ENCODE data around the gene APC2. TPM values are rescaled to one million over a fixed set of nuclear protein-coding genes. Genes with fewer than 3 reads are reported as not detected.

APC2 gene
- total RNA-seq, 1 experiment from 2014 or later, result 1.6 TPM

DNA sequence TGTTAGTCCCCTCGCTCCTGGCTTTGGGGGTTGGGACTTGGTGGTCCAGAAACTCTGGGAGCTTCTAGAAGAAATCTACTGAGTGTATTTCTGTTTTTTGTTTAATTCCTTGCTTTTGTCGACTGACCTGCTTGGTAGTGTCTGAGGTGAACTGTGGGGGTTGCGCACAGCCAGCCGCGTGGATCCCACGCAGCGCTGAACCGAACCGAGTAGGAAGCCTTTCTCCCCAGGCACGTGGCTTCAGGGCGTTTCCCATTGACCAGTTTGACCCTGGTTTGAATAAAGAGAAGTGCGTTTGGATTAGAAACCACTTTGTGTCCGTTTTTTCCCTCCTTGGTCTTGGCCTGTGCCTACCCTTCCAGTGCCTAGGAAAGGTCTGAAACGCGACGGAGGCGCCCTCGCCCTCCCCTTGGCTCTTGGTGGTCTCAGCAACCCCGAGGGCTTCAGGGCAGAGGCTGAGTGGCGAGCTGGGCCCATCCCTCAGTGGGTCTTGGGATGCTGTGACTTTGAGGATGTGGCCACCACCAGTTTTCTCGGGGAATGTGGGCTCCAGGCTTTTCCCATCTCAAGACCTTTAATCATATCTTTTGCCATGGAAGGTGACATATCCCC, 14.4 kb upstream of the APC2 start:
- DNase-seq, result no peak
- BruUV-seq (replicated peaks), result no TSS peak
- TF ChIP-seq, protein P1, sequence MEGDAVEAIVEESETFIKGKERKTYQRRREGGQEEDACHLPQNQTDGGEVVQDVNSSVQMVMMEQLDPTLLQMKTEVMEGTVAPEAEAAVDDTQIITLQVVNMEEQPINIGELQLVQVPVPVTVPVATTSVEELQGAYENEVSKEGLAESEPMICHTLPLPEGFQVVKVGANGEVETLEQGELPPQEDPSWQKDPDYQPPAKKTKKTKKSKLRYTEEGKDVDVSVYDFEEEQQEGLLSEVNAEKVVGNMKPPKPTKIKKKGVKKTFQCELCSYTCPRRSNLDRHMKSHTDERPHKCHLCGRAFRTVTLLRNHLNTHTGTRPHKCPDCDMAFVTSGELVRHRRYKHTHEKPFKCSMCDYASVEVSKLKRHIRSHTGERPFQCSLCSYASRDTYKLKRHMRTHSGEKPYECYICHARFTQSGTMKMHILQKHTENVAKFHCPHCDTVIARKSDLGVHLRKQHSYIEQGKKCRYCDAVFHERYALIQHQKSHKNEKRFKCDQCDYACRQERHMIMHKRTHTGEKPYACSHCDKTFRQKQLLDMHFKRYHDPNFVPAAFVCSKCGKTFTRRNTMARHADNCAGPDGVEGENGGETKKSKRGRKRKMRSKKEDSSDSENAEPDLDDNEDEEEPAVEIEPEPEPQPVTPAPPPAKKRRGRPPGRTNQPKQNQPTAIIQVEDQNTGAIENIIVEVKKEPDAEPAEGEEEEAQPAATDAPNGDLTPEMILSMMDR (conservative IDR thresholded peaks at IDR 0.05), result no peak
- no peak for TF ChIP-seq EZH2 (IDR thresholded peaks at IDR 0.05; ENCODE audit: low read depth)
- Histone ChIP-seq H3K4me3 (no peak overlapping the region), H3K9me2 (ENCODE audit: insufficient read depth) (no peaks in the 10 kb centered on the region), H2AFZ (no peak overlapping the region), H4K20me1 (ENCODE audit: insufficient read depth) (peaks cover 16% of the 10 kb centered on the region), H3F3A (ENCODE audit: insufficient read depth, low read depth) (peaks cover 37% of the 10 kb centered on the region; the same call in 1 of the 2 replicates), H3K36me3 (ENCODE audit: low read depth) (peaks cover 3% of the 10 kb centered on the region; the same call in 1 of the 2 replicates), H3K27me3 (ENCODE audit: insufficient read depth, low read depth) (no peaks in the 10 kb centered on the region), H3K4me1 (replicated peaks; ENCODE audit: insufficient read depth) (peaks cover 4% of the 10 kb centered on the region), H3K9me3 (ENCODE audit: insufficient read depth, low read depth) (no peaks in the 10 kb centered on the region), H3K27ac (no peak overlapping the region), H3K4me2 (no peak overlapping the region), H3K79me2 (ENCODE audit: low read depth) (peaks cover 23% of the 10 kb centered on the region)
- CTCF ChIA-PET, result interaction anchor here (0.6 kb wide), 1 partner anchor 123 kb away, joined by 3 read pairs; no protein-coding TSS in a partner anchor
- POLR2A ChIA-PET (ENCODE audit: unreplicated experiment), result no interaction called here
- intact Hi-C loops (cut with micrococcal nuclease; ENCODE audit: unreplicated experiment), result no loop called here

DNA sequence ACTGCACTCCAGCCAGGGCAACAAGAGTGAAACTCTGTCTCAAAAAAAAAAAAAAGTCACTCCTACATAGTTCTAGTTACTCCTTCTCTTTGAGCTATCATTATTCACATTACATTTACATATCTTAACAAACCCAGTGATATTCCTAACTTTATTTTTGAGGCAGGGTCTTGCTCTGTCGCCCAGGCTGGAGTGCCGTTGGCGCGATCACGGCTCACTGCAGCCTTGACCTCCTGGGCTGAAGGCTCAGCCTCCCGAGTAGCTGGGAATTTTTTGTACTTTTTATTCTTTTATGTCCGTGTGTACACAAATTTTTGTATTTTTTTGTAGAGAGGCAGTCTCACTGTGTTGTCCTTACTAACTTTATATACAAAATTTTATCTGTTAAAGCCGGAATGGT, 12.3 kb upstream of the APC2 start:
- no peaks in the 10 kb centered on the region for H3K27me3 ChIP-seq (ENCODE audit: insufficient read depth, low read depth)
- CTCF ChIA-PET, result no interaction called here
- H3K9me2 ChIP-seq (ENCODE audit: insufficient read depth), result no peaks in the 10 kb centered on the region
- intact Hi-C loops (cut with micrococcal nuclease; ENCODE audit: unreplicated experiment), result loop anchor here (1.0 kb wide), 1 partner anchor 29 kb away; no protein-coding TSS in a partner anchor
- H2AFZ ChIP-seq, result no peak overlapping the region
- peaks cover 36% of the 10 kb centered on the region for H4K20me1 ChIP-seq (ENCODE audit: insufficient read depth)
- peaks cover 10% of the 10 kb centered on the region for H3K36me3 ChIP-seq (ENCODE audit: low read depth)
- H3K4me2 ChIP-seq, result peak overlapping the region; percentile 22; the same call in 1 of the 2 replicates
- no TSS peak for BruUV-seq (replicated peaks)
- no peak for TF ChIP-seq EZH2 (IDR thresholded peaks at IDR 0.05; ENCODE audit: low read depth)
- TF ChIP-seq, protein P1 (conservative IDR thresholded peaks at IDR 0.05), result no peak
- DNase-seq, result no peak
- H3K27ac ChIP-seq, result peak overlapping the region; percentile 89; the same call in 1 of the 2 replicates
- peaks cover 9% of the 10 kb centered on the region for H3K4me1 ChIP-seq (replicated peaks; ENCODE audit: insufficient read depth)
- no peaks in the 10 kb centered on the region for H3K9me3 ChIP-seq (ENCODE audit: insufficient read depth, low read depth)
- peaks cover 40% of the 10 kb centered on the region for H3K79me2 ChIP-seq (ENCODE audit: low read depth)
- H3K4me3 ChIP-seq, result no peak overlapping the region
- POLR2A ChIA-PET (ENCODE audit: unreplicated experiment), result interaction anchor here (0.6 kb wide), 1 partner anchor 53 kb away, joined by 4 read pairs; the partner anchor contains the start of gene REEP6
- peaks cover 58% of the 10 kb centered on the region for H3F3A ChIP-seq (ENCODE audit: insufficient read depth, low read depth)

DNA sequence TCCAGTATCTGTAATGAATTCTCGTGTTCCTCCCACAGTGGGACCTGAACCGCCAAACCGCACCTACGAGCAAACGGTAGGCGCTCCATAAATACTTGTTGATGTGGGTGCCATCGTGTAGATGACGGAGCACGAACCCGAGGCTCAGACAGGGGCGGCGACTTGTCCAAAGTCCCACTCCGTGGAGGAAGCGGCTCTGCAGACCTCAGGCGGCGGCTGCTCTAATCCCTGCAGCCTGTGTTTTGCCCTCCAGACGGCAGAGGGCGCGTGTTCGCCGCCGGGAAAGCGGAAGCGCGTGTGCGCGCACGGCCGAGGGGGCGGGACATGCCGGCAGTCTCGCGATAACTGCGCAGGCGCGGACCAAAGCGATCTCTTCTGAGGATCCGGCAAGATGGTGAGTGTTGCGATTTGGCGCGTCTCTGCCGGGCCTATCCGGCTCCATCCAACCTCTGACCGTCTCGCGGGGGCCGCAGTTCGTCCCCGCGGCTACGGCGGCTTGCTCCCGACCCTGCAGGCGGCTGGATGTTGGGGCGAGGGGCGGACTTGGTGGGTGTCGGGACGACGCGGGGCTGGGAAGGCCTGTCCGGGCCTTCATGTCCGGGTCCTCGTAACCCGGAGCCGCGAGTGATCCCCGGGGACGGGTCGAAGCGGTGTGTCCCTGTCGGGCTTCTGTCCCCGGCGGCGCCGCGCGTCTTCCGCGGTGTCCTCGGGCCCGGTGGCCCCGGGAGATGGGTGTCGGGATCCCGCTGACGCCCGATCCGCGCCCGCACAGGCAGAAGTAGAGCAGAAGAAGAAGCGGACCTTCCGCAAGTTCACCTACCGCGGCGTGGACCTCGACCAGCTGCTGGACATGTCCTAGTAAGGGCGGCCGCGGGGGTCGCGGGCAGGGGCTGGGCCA, 11.6 kb upstream of the APC2 start, which contains the start of gene RPS15:
RPS15 (plus strand) TSS at position 362 of the 898 bp plus-strand sequence; CDS start at position 392, 30 bp downstream.
- DNase-seq, result peak; percentile 77 to 85
- Histone ChIP-seq H3K4me3 (peak within 1 kb of the TSS; percentile 76), H3K4me2 (peak within 1 kb of the TSS; percentile 90), H3K36me3 (ENCODE audit: low read depth) (peaks cover 10% of the 10 kb centered on the region), H3K9me2 (ENCODE audit: insufficient read depth) (no peaks in the 10 kb centered on the region), H3K4me1 (replicated peaks; ENCODE audit: insufficient read depth) (peaks cover 9% of the 10 kb centered on the region), H3F3A (ENCODE audit: insufficient read depth, low read depth) (peaks cover 65% of the 10 kb centered on the region), H2AFZ (0 out of 2 replicates have a peak within 1 kb of the TSS, but pooled peaks have one; percentile 68), H4K20me1 (ENCODE audit: insufficient read depth) (peaks cover 39% of the 10 kb centered on the region), H3K27ac (peak within 1 kb of the TSS; percentile 89), H3K79me2 (ENCODE audit: low read depth) (peaks cover 40% of the 10 kb centered on the region), H3K27me3 (ENCODE audit: insufficient read depth, low read depth) (no peaks in the 10 kb centered on the region), H3K9me3 (ENCODE audit: insufficient read depth, low read depth) (no peaks in the 10 kb centered on the region)
- intact Hi-C loops (cut with micrococcal nuclease; ENCODE audit: unreplicated experiment), result loop anchor here (1.0 kb wide), 1 partner anchor 30 kb away; no protein-coding TSS in a partner anchor
- ChIA-PET POLR2A (ENCODE audit: unreplicated experiment) (interaction anchor here (0.6 kb wide), 1 partner anchor 53 kb away, joined by 4 read pairs; the partner anchor contains the start of gene REEP6), CTCF (no interaction called here)
- TF ChIP-seq EZH2 (IDR thresholded peaks at IDR 0.05; ENCODE audit: low read depth), result no peak
- TF ChIP-seq, protein P1 (conservative IDR thresholded peaks at IDR 0.05), result peak; percentile 75
- TSS peak; percentile 60 for BruUV-seq (replicated peaks)

Data from PC-9 (cell line).